Adrenal gland (tissue), 12 donors: Measurements from ENCODE around the gene BTLA. TPM values are rescaled to one million over a fixed set of nuclear protein-coding genes. Genes with fewer than 3 reads are reported as not detected.
"Not testable (repeated sequence)": the region's sequence is repeated elsewhere in the genome, so short reads cannot be mapped to it uniquely, and the experiment has no call there.

Source experiments
- DNase-seq, 7 donors: peaks; one replicate each; pipeline ENCODE4 v3.0.0-alpha.2; 2019 to 2020
- H3K27ac ChIP-seq, 5 donors: fragments of 200-600 bp; sonication (generic) in 4 of 5; 1 replicate in 3 of 5; 2 replicates in 2 of 5; pipeline versions ENCODE4 v1.5.1 to v1.8.0; 2016 to 2020; ENCODE audit warnings: mild to moderate bottlenecking in 1 of 5
- H3K27me3 ChIP-seq: fragments of 200-600 bp; 2 replicates; pipeline ENCODE4 v1.8.0; 2021
- H3K36me3 ChIP-seq, 2 donors: fragments of 200-600 bp; replicated peaks in 1 of 2; 1 replicate in 1 of 2; 2 replicates in 1 of 2; pipeline versions ENCODE4 v1.5.1 to v1.8.0; 2018 to 2022
- H3K4me1 ChIP-seq, 2 donors: fragments of 200-600 bp; replicated peaks in 1 of 2; 1 replicate in 1 of 2; 2 replicates in 1 of 2; pipeline versions ENCODE4 v1.5.1 to v1.8.0; 2018 to 2021
- H3K4me3 ChIP-seq, 4 donors: fragments of 200-600 bp; sonication (generic) in 3 of 4; one replicate each; pipeline ENCODE4 v1.5.1; 2016 to 2018
- H3K9me3 ChIP-seq, 3 donors: fragments of 200-600 bp; sonication (generic) in 1 of 3; replicated peaks in 1 of 3; 1 replicate in 2 of 3; 2 replicates in 1 of 3; pipeline versions ENCODE4 v1.5.1 to v1.8.0; 2016 to 2021
- POLR2A ChIP-seq, 2 donors: fragments of 450-650 bp; IDR thresholded peaks; one replicate each; pipeline ENCODE4 v1.6.1; 2017; ENCODE audit warnings: antibody characterized with exemption in 2 of 2, mild to moderate bottlenecking in 2 of 2, moderate library complexity in 1 of 2
- WGBS, 4 donors: extraction: QIAGEN DNeasy Blood & Tissue Kit in 2 of 4; methylation state at CpG; one replicate each; pipeline versions ENCODE4 v1.1.5 to v1.1.7; 2013 to 2017; 5-methylcytosine and 5-hydroxymethylcytosine counted together
- intact Hi-C, 2 donors: fragments of 100-400 bp; cut with DNase I; formaldehyde crosslinking; loops; one replicate each; pipeline versions ENCODE4 v1.14.1 to v1.15.0; 2022 to 2023
- polyA plus RNA-seq, 3 donors: library from polyadenylated mRNA; stranded (reverse); fragments of 200-250 nt in 2 of 3; fragments of 350-450 nt in 1 of 3; fragmentation: Illumina TruSeq in 1 of 3; extraction: RNeasy Lipid Tissue Mini Kit (QIAGEN cat#74804) in 1 of 3; gene quantifications; one replicate each; pipeline ENCODE4 v1.2.3, GENCODE V29; 2013 to 2014
- total RNA-seq, 9 donors: library from RNA; depleted of rRNA in 4 of 9; stranded (reverse); fragments of >200 nt in 4 of 9; fragments of 120-200 nt in 1 of 9; fragmentation: NEBNext Ultra II Directional in 1 of 9; extraction: Animal tissue kit (Norgen Biotek cat#: 25700) in 1 of 9; gene quantifications; one replicate each; pipeline versions ENCODE4 v1.1.0 to v1.2.4, GENCODE V29; 2013 to 2023
- TF ChIP-seq, protein P1 (sequence below), 6 experiments: fragments of 450-650 bp in 4 of 6; fragments of 200-600 bp in 2 of 6; sonication (generic) in 1 of 6; IDR thresholded peaks; 1 replicate in 5 of 6; 2 replicates in 1 of 6; pipeline versions ENCODE4 v1.5.1 to v1.8.0; 2016 to 2021; ENCODE audit warnings: antibody characterized with exemption in 6 of 6, mild to moderate bottlenecking in 2 of 6, moderate library complexity in 1 of 6
- donor health status: healthy with polysubstance abuse.
- donor health status: Bipolar disorder and iron deficiency.
- donor health status: DM: yes; HTN: yes; CAD: no.
- donor health status: DM: no; HTN: no; CAD: no.
- donor health status: DM: no; HTN: no; CAD: no.
- donor health status: DM: yes; HTN: yes; CAD: no.

BTLA gene
- total and polyA plus RNA-seq, 12 donors: 0.13 to 0.47 (median 0.22) TPM; not detected in 4

- H3K27me3 ChIP-seq: no peaks in the 10 kb centered on the region
- intact Hi-C loops: no loop called here
- peaks cover 0 to 5% (median 0%) of the 10 kb centered on the region in 3 donors for H3K9me3 ChIP-seq
- H3K27ac ChIP-seq: no peak overlapping the region
- no peak for DNase-seq
- no peaks in the 10 kb centered on the region for H3K4me1 ChIP-seq
- H3K4me3 ChIP-seq: no peak overlapping the region
- WGBS, 4 donors: 77 to 87% (median 83%) methylated on average over 5 of the region's 5 CpGs
- TF ChIP-seq, protein P1, sequence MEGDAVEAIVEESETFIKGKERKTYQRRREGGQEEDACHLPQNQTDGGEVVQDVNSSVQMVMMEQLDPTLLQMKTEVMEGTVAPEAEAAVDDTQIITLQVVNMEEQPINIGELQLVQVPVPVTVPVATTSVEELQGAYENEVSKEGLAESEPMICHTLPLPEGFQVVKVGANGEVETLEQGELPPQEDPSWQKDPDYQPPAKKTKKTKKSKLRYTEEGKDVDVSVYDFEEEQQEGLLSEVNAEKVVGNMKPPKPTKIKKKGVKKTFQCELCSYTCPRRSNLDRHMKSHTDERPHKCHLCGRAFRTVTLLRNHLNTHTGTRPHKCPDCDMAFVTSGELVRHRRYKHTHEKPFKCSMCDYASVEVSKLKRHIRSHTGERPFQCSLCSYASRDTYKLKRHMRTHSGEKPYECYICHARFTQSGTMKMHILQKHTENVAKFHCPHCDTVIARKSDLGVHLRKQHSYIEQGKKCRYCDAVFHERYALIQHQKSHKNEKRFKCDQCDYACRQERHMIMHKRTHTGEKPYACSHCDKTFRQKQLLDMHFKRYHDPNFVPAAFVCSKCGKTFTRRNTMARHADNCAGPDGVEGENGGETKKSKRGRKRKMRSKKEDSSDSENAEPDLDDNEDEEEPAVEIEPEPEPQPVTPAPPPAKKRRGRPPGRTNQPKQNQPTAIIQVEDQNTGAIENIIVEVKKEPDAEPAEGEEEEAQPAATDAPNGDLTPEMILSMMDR (IDR thresholded peaks at IDR 0.05): no peak
- TF ChIP-seq POLR2A (IDR thresholded peaks at IDR 0.05): no peak
- H3K36me3 ChIP-seq: no peaks in the 10 kb centered on the region
These were observed 36.0 kb downstream of the BTLA start for GRCh38 chr3:112463250-112463649.

GRCh38 chr3:112461787-112462186, 37.5 kb downstream of the BTLA start:
- 95 to 100% (median 97%) methylated on average over 2 of the region's 2 CpGs for WGBS, 4 donors
- H3K27me3 ChIP-seq, H3K27ac ChIP-seq, H3K4me3 ChIP-seq, H3K4me1 ChIP-seq, DNase-seq, H3K9me3 ChIP-seq, H3K36me3 ChIP-seq, intact Hi-C loops: not testable (repeated sequence)

GRCh38 chr3:112460519-112461195, 38.6 kb downstream of the BTLA start:
- Histone ChIP-seq H3K4me3 (no peak overlapping the region), H3K9me3 (peaks cover 0 to 2% (median 0%) of the 10 kb centered on the region in 3 donors), H3K36me3 (no peaks in the 10 kb centered on the region), H3K4me1 (no peaks in the 10 kb centered on the region), H3K27ac (no peak overlapping the region), H3K27me3 (no peaks in the 10 kb centered on the region)
- 35 to 63% (median 53%) methylated on average over 2 of the region's 2 CpGs for WGBS, 4 donors
- intact Hi-C loops: no loop called here
- no peak for DNase-seq
- TF ChIP-seq, protein P1 (IDR thresholded peaks at IDR 0.05): no peak
- TF ChIP-seq POLR2A (IDR thresholded peaks at IDR 0.05): no peak

- WGBS, 4 donors: 44 to 67% (median 55%) methylated on average over 1 of the region's 1 CpG
- Histone ChIP-seq H3K9me3 (no peaks in the 10 kb centered on the region), H3K4me3 (no peak overlapping the region), H3K36me3 (no peaks in the 10 kb centered on the region), H3K4me1 (no peaks in the 10 kb centered on the region), H3K27me3 (no peaks in the 10 kb centered on the region), H3K27ac (no peak overlapping the region)
- DNase-seq: no peak
- no peak for TF ChIP-seq POLR2A (IDR thresholded peaks at IDR 0.05)
- TF ChIP-seq, protein P1 (IDR thresholded peaks at IDR 0.05): no peak
- intact Hi-C loops: no loop called here
These were observed 39.5 kb downstream of the BTLA start for GRCh38 chr3:112459750-112460149.

GRCh38 chr3:112456147-112456546, 43.1 kb downstream of the BTLA start:
- intact Hi-C loops: no loop called here
- TF ChIP-seq, protein P1 (IDR thresholded peaks at IDR 0.05): no peak
- TF ChIP-seq POLR2A (IDR thresholded peaks at IDR 0.05): no peak

More at GRCh38 chr3:112456147-112456546, 43.1 kb downstream of the BTLA start:
- no peaks in the 10 kb centered on the region for H3K36me3 ChIP-seq
- DNase-seq: no peak
- no peaks in the 10 kb centered on the region for H3K9me3 ChIP-seq
- H3K4me3 ChIP-seq: no peak overlapping the region
- H3K27ac ChIP-seq: no peak overlapping the region
- H3K27me3 ChIP-seq: no peaks in the 10 kb centered on the region
- no peaks in the 10 kb centered on the region for H3K4me1 ChIP-seq
